Testis (tissue), 3 donors: ENCODE results near the gene DZIP1. TPM values are rescaled to one million over a fixed set of nuclear protein-coding genes. Genes with fewer than 3 reads are reported as not detected.

Experiments used
- DNase-seq: peaks from one replicate; pipeline ENCODE4 v3.0.0-alpha.2; 2019
- H3K27ac ChIP-seq, 2 donors: fragments of 200-600 bp; sonication (generic); one replicate each; pipeline ENCODE4 v1.5.1; 2019
- H3K27me3 ChIP-seq: fragments of 200-600 bp; sonication (generic); one replicate; pipeline ENCODE4 v1.5.1; 2019
- H3K36me3 ChIP-seq: fragments of 200-600 bp; sonication (generic); one replicate; pipeline ENCODE4 v1.5.1; 2017; ENCODE audit warnings: low read depth; ENCODE audit errors: missing control alignments
- H3K4me1 ChIP-seq: fragments of 200-600 bp; sonication (generic); one replicate; pipeline ENCODE4 v1.5.1; 2019
- H3K4me3 ChIP-seq, 2 donors: fragments of 200-600 bp; sonication (generic); one replicate each; pipeline ENCODE4 v1.5.1; 2017 to 2019
- H3K9me3 ChIP-seq: fragments of 200-600 bp; sonication (generic); one replicate; pipeline ENCODE4 v1.5.1; 2017
- POLR2A ChIP-seq: fragments of 450-650 bp; IDR thresholded peaks from one replicate; pipeline ENCODE4 v1.6.1; 2017; ENCODE audit warnings: antibody characterized with exemption, mild to moderate bottlenecking, moderate library complexity
- WGBS, 2 donors: methylation state at CpG; one replicate each; pipeline ENCODE4 v1.1.5; 2018; 5-methylcytosine and 5-hydroxymethylcytosine counted together
- intact Hi-C: fragments of 100-400 bp; cut with DNase I; formaldehyde crosslinking; loops from one replicate; pipeline ENCODE4 v1.15.1; 2023; ENCODE audit warnings: low total_unique reads
- polyA plus RNA-seq: library from polyadenylated mRNA; stranded (reverse); fragments of 350-450 nt; fragmentation: Illumina TruSeq; extraction: RNeasy Lipid Tissue Mini Kit (QIAGEN cat#74804); gene quantifications from one replicate; pipeline ENCODE4 v1.2.3, GENCODE V29; 2014; ENCODE audit warnings: low read depth, low replicate concordance; ENCODE audit not compliant: insufficient read depth
- total RNA-seq, 2 donors: library from RNA; depleted of rRNA; stranded (reverse); fragments of >200 nt; gene quantifications; one replicate each; pipeline ENCODE4 v1.2.3, GENCODE V29; 2016
- TF ChIP-seq, protein P1 (sequence below), 3 experiments: fragments of 450-650 bp in 2 of 3; fragments of 200-600 bp in 1 of 3; sonication (generic) in 1 of 3; IDR thresholded peaks; one replicate each; pipeline ENCODE4 v1.5.1; 2016 to 2019; ENCODE audit warnings: antibody characterized with exemption in 3 of 3, mild to moderate bottlenecking in 2 of 3, moderate library complexity in 1 of 3

Gene DZIP1
- total and polyA plus RNA-seq, 3 donors from 2014 or later, result 54.7 to 143 (median 63.7) TPM

- Histone ChIP-seq H3K4me3 (no peak overlapping the region), H3K36me3 (no peaks in the 10 kb centered on the region), H3K9me3 (no peaks in the 10 kb centered on the region), H3K4me1 (no peaks in the 10 kb centered on the region), H3K27me3 (no peaks in the 10 kb centered on the region), H3K27ac (no peak overlapping the region)
- DNase-seq, result no peak
- TF ChIP-seq, protein P1, sequence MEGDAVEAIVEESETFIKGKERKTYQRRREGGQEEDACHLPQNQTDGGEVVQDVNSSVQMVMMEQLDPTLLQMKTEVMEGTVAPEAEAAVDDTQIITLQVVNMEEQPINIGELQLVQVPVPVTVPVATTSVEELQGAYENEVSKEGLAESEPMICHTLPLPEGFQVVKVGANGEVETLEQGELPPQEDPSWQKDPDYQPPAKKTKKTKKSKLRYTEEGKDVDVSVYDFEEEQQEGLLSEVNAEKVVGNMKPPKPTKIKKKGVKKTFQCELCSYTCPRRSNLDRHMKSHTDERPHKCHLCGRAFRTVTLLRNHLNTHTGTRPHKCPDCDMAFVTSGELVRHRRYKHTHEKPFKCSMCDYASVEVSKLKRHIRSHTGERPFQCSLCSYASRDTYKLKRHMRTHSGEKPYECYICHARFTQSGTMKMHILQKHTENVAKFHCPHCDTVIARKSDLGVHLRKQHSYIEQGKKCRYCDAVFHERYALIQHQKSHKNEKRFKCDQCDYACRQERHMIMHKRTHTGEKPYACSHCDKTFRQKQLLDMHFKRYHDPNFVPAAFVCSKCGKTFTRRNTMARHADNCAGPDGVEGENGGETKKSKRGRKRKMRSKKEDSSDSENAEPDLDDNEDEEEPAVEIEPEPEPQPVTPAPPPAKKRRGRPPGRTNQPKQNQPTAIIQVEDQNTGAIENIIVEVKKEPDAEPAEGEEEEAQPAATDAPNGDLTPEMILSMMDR (IDR thresholded peaks at IDR 0.05), result no peak
- TF ChIP-seq POLR2A, result no peak
- intact Hi-C loops, result no loop called here
- 66 to 76% methylated on average over 6 of the region's 6 CpGs for WGBS, 2 donors
Observed at GRCh38 chr13:95559100-95559499, 85.4 kb downstream of the DZIP1 start.

DNA sequence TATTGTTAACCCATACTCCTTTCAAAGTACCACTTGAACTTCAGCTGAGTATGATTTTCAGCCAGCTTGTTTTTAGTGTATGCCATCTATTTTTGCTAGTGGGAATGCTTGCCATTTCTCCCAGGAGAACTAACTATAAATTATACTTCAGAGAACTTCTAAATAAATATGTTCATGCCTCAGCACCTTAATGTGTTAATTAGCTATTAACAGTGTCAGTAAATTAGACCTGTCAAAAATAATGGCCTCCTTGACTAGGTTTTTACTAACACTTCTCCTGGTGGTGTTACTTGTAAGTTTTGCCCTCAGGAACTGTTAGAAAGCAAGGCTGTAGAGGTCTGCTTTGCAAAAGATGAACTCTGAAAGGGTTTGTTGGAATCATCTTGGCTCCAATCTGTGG lies 87.5 kb downstream of the DZIP1 start:
- no peak overlapping the region for H3K4me3 ChIP-seq
- H3K9me3 ChIP-seq, result no peaks in the 10 kb centered on the region
- DNase-seq, result no peak
- H3K36me3 ChIP-seq, result no peaks in the 10 kb centered on the region
- TF ChIP-seq POLR2A, result no peak
- TF ChIP-seq, protein P1 (IDR thresholded peaks at IDR 0.05), result no peak
- peaks cover 2% of the 10 kb centered on the region for H3K4me1 ChIP-seq
- H3K27ac ChIP-seq, result no peak overlapping the region
- no peaks in the 10 kb centered on the region for H3K27me3 ChIP-seq
- intact Hi-C loops, result no loop called here

- DNase-seq, result no peak
- 35 to 37% methylated on average over 29 of the region's 29 CpGs for WGBS, 2 donors
- intact Hi-C loops, result no loop called here
- Histone ChIP-seq H3K36me3 (no peaks in the 10 kb centered on the region), H3K27me3 (no peaks in the 10 kb centered on the region), H3K4me1 (peaks cover 2% of the 10 kb centered on the region), H3K27ac (no peak overlapping the region), H3K4me3 (peak overlapping the region in 1 of 2 donors; percentile 45), H3K9me3 (no peaks in the 10 kb centered on the region)
- no peak for TF ChIP-seq POLR2A
- TF ChIP-seq, protein P1 (IDR thresholded peaks at IDR 0.05), result no peak
Observed at GRCh38 chr13:95553581-95554385, 90.7 kb downstream of the DZIP1 start.

DNA sequence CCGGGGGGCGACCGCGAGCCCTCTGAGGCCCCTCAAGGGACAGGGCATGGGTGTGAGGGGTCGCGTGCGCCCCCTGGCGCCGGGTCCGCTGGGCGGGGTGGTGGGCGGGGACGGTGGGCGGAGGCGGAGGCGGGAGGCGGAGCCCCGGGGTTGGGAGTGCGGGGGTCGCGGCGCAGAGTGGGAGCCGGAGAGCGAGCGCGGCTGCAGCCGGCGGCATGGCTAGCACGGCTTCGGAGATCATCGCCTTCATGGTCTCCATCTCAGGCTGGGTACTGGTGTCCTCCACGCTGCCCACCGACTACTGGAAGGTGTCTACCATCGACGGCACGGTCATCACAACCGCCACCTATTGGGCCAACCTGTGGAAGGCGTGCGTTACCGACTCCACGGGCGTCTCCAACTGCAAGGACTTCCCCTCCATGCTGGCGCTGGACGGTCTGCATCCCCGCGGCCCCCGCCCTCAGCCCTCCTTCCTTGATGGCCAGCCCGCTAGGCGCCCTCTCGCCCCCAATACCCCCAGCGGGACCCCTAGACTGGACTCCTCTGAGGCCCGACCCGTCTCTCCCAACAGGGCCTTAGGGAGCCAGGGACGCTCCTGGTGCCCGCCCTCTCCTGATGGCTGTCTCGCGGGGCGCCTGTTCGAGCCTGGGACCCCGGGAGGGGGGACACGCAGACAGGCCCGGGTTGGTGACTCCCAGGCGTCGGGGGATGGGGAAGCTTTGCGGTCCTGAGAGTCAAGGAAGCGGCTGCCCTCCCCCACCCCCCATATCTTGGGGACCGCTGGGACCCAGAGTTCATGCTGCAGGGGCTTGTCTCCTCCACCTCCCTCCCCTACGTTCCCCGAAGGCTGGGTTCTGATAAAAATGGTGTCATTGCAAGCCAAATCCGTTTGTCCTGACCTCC lies 91.7 kb downstream of the DZIP1 start, which contains the start of gene CLDN10:
Gene CLDN10, plus strand, starts transcription at position 182 of the 903 bp plus-strand sequence. Its CDS starts 34 bp downstream, at position 216.
- Histone ChIP-seq H3K9me3 (no peaks in the 10 kb centered on the region), H3K27me3 (no peaks in the 10 kb centered on the region), H3K27ac (no peak within 1 kb of the TSS), H3K4me3 (peak within 1 kb of the TSS; percentile 34 to 45), H3K4me1 (peaks cover 2% of the 10 kb centered on the region), H3K36me3 (no peaks in the 10 kb centered on the region)
- WGBS, 2 donors, result 1 to 2% methylated on average over 18 to 62 of the region's 70 CpGs
- DNase-seq, result peak; percentile 26
- TF ChIP-seq, protein P1 (IDR thresholded peaks at IDR 0.05), result peak in 1 of 3 experiments; percentile 13
- TF ChIP-seq POLR2A, result no peak
- intact Hi-C loops, result no loop called here
